ENCODE data around the gene MAPKAP1. TPM values are rescaled to one million over a fixed set of nuclear protein-coding genes. Genes with fewer than 3 reads are reported as not detected.

Gene MAPKAP1
- total RNA-seq, 2 donors from 2014 or later, result 73.4 to 81.5 TPM

DNA sequence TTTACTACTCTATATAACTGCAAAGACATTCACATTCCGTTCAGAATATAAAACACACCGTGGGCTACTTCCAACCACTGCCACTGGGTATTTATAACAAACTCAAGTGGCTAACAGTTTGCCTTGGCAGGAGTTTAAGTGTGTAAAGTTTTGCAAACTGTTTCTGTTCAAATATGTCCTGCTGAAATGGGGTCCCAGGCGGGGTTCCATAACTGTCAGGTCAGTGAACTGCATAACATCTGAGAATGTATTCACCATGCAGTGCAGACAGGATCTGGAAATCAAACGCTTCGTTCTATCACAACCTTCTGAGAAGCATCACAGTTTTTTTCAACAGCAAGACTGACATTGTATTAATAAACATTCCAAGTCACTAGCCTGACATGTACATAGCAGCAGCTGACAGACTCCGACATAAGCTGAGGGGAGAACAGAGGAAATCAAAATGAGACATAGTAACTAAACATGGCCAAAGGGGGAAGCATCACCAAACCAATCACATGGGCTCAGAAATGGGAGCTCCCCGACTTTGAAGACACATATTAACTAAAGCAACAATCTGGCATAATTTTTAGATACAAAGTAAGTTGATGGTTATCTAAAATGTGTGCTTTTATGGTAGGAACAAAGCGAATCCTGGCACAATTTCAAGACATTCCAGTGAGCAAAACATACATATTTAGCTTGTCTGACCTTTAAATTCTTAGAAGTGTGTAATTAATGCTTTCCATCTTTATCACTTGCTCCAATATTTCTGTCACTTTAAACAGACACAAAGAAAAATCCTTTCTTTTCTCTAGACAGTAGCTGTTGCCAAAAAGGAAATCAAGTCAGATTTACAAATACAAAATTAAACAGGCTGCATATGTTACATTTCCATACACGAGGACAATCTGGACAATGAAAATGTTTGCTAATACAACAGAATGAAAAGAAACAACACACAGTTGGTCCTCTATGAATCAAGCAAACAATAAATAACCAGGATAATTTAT lies 156.8 kb downstream of the MAPKAP1 start:
- Histone ChIP-seq H3K4me1 (ENCODE audit: control insufficient read depth in 1 of 2, low read depth in 2 of 2) (peaks cover 19 to 34% of the 10 kb centered on the region in 2 donors), H3K27me3 (replicated peaks; ENCODE audit: insufficient read depth) (no peaks in the 10 kb centered on the region), H3K9me3 (no peaks in the 10 kb centered on the region), H3K36me3 (no peaks in the 10 kb centered on the region), H3K4me3 (peak overlapping the region; percentile 35), H3K27ac (peak overlapping the region in 1 of 2 donors; percentile 47)
- TF ChIP-seq, protein P1, sequence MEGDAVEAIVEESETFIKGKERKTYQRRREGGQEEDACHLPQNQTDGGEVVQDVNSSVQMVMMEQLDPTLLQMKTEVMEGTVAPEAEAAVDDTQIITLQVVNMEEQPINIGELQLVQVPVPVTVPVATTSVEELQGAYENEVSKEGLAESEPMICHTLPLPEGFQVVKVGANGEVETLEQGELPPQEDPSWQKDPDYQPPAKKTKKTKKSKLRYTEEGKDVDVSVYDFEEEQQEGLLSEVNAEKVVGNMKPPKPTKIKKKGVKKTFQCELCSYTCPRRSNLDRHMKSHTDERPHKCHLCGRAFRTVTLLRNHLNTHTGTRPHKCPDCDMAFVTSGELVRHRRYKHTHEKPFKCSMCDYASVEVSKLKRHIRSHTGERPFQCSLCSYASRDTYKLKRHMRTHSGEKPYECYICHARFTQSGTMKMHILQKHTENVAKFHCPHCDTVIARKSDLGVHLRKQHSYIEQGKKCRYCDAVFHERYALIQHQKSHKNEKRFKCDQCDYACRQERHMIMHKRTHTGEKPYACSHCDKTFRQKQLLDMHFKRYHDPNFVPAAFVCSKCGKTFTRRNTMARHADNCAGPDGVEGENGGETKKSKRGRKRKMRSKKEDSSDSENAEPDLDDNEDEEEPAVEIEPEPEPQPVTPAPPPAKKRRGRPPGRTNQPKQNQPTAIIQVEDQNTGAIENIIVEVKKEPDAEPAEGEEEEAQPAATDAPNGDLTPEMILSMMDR (IDR thresholded peaks at IDR 0.05), result peak; percentile 16
- DNase-seq (ENCODE audit: low spot score) (no peak), ATAC-seq (ENCODE audit: insufficient number of reproducible peaks, low FRiP score, low read depth) (no peak)

DNA sequence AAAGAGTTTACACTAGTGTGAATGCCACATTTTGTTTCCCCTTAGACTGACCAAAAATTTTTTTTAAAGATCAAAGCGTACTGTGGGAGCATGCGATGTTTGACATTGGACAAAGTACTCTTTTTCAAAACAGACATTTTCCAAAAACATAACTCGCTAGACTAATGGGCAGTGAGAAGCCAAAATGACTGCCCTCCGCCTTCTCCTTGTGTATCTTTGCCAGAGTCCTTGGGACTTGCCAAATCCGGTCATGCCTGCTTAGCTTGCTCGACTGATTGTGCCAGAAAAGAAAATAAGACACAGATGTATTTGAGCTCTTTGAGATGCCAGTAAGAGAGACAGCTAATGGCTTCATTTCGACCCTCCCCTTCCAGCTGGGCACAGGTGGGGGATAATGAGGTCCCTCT lies 157.5 kb downstream of the MAPKAP1 start:
- ATAC-seq (ENCODE audit: insufficient number of reproducible peaks, low FRiP score, low read depth) (peak; percentile 29), DNase-seq (ENCODE audit: low spot score) (no peak)
- peaks cover 23 to 39% of the 10 kb centered on the region in 2 donors for H3K4me1 ChIP-seq (ENCODE audit: control insufficient read depth in 1 of 2, low read depth in 2 of 2)
- H3K27ac ChIP-seq, result peak overlapping the region in 1 of 2 donors; percentile 47
- no peaks in the 10 kb centered on the region for H3K36me3 ChIP-seq
- no peaks in the 10 kb centered on the region for H3K9me3 ChIP-seq
- TF ChIP-seq, protein P1 (IDR thresholded peaks at IDR 0.05), result no peak
- H3K4me3 ChIP-seq, result peak overlapping the region; percentile 35
- H3K27me3 ChIP-seq (replicated peaks; ENCODE audit: insufficient read depth), result no peaks in the 10 kb centered on the region

DNA sequence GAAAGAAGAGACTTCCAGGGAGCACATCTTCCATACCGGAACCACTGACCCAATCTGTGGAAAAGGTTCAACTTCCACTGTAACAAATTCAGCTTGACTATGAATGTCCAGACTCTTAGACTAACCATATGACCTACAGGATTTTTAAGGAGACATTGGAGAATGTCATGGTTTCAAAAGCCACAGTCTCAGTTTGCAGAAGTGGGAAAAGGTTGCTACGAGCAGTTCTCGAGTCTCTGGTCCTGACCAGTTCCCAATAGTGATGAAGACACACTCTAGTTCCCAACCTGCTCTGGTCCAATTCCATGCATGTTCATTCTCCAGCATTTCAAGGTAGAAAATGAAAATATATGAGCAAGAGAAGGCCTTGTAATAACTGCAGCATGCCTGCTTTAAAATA lies 158.0 kb downstream of the MAPKAP1 start:
- TF ChIP-seq, protein P1 (IDR thresholded peaks at IDR 0.05), result no peak
- ATAC-seq (ENCODE audit: insufficient number of reproducible peaks, low FRiP score, low read depth), result no peak
- H3K36me3 ChIP-seq, result no peaks in the 10 kb centered on the region
- H3K4me3 ChIP-seq, result peak overlapping the region; percentile 35
- H3K27me3 ChIP-seq (replicated peaks; ENCODE audit: insufficient read depth), result no peaks in the 10 kb centered on the region
- peak overlapping the region in 1 of 2 donors; percentile 47 for H3K27ac ChIP-seq
- H3K9me3 ChIP-seq, result no peaks in the 10 kb centered on the region
- no peak for DNase-seq (ENCODE audit: low spot score)
- H3K4me1 ChIP-seq (ENCODE audit: control insufficient read depth in 1 of 2, low read depth in 2 of 2), result peaks cover 27 to 43% of the 10 kb centered on the region in 2 donors

DNA sequence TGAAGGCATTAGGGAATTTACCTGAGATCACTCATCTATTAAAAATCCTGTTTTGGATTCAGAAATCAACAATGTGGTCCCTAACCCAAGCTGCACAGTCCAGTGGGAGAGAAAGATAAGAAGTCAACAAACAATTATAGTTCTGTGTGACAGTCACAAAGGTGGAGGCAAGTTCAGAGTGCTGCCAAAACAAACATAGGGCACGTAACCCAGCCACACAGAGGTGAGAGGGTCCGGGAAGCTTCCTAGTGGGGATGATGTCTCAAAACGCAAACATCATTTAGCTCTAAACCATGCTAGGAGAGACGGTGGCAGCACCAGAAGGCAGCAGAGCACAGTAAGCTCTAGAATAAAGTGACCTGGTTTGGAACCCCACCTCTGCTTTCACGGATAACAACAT lies 158.9 kb downstream of the MAPKAP1 start:
- Histone ChIP-seq H3K36me3 (no peaks in the 10 kb centered on the region), H3K4me1 (ENCODE audit: control insufficient read depth in 1 of 2, low read depth in 2 of 2) (peaks cover 27 to 44% of the 10 kb centered on the region in 2 donors), H3K4me3 (no peak overlapping the region), H3K27me3 (replicated peaks; ENCODE audit: insufficient read depth) (no peaks in the 10 kb centered on the region), H3K9me3 (no peaks in the 10 kb centered on the region), H3K27ac (no peak overlapping the region)
- TF ChIP-seq, protein P1 (IDR thresholded peaks at IDR 0.05), result no peak
- ATAC-seq (ENCODE audit: insufficient number of reproducible peaks, low FRiP score, low read depth) (no peak), DNase-seq (ENCODE audit: low spot score) (no peak)

DNA sequence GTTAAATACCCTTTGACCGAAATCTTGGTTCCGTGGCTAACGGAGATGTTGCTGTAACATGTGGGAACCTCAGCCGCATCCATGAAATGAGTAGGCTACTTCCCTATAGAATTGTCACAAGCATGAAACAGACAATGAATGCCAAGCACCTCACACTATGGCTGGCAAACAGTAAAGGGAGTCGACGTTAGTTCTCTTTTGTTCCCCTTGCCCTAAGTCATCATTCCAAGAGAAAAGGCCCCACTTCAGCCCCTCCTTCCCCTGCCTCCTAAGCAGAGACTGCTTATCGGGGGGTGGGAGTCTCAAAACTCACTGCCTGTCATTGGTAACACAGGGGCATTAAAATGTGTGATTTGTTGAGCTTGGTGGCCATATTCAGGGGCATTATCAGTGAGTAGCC lies 159.6 kb downstream of the MAPKAP1 start:
- no peak for ATAC-seq (ENCODE audit: insufficient number of reproducible peaks, low FRiP score, low read depth)
- TF ChIP-seq, protein P1 (IDR thresholded peaks at IDR 0.05), result no peak
- Histone ChIP-seq H3K27ac (no peak overlapping the region), H3K4me3 (no peak overlapping the region), H3K27me3 (replicated peaks; ENCODE audit: insufficient read depth) (no peaks in the 10 kb centered on the region), H3K9me3 (no peaks in the 10 kb centered on the region), H3K4me1 (ENCODE audit: control insufficient read depth in 1 of 2, low read depth in 2 of 2) (peaks cover 27 to 44% of the 10 kb centered on the region in 2 donors), H3K36me3 (no peaks in the 10 kb centered on the region)
- no peak for DNase-seq (ENCODE audit: low spot score)

Measured in thoracic aorta (tissue), 2 donors.